ENCODE data around the gene PARL.

DNA sequence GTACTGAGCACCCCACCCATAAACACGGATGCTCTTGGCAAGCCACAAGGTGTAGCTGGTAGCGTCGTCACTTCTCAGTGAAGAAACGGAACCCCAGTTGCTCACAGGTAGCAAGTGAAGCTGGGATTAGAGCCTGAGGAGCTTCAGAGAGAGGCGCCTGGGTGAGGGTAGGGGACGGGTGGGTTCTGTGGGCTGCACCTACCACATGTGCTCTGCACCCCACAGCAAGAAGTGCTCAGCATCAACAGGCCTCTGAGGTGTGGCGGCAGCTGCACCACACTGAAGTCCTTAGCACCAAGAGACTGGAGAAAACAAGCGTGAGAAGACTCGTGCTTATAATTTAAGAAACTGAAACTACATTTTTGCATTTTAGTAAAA is 69.1 kb downstream of the PARL start:
- TF ChIP-seq, protein P1, sequence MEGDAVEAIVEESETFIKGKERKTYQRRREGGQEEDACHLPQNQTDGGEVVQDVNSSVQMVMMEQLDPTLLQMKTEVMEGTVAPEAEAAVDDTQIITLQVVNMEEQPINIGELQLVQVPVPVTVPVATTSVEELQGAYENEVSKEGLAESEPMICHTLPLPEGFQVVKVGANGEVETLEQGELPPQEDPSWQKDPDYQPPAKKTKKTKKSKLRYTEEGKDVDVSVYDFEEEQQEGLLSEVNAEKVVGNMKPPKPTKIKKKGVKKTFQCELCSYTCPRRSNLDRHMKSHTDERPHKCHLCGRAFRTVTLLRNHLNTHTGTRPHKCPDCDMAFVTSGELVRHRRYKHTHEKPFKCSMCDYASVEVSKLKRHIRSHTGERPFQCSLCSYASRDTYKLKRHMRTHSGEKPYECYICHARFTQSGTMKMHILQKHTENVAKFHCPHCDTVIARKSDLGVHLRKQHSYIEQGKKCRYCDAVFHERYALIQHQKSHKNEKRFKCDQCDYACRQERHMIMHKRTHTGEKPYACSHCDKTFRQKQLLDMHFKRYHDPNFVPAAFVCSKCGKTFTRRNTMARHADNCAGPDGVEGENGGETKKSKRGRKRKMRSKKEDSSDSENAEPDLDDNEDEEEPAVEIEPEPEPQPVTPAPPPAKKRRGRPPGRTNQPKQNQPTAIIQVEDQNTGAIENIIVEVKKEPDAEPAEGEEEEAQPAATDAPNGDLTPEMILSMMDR (IDR thresholded peaks at IDR 0.05), result no peak
- no peak for TF ChIP-seq POLR2A (IDR thresholded peaks at IDR 0.05)

Measured in tibial nerve (tissue), 3 donors.